ENCODE results near the gene STK32B. TPM values are rescaled to one million over a fixed set of nuclear protein-coding genes. Genes with fewer than 3 reads are reported as not detected.
A peak's percentile ranks its signal among the peaks of the same experiment; 100 is the strongest.

STK32B gene
- total and polyA plus RNA-seq, 8 donors, result 0.55 to 6.6 (median 1.6) TPM

GRCh38 chr4:5144384-5144783, 93.1 kb downstream of the STK32B start:
- H3K36me3 ChIP-seq, result no peaks in the 10 kb centered on the region
- DNase-seq (no peak), FAIRE-seq (no peak), ATAC-seq (no peak)
- no peak for TF ChIP-seq CTCF (IDR thresholded peaks at IDR 0.05)
- H3K27ac ChIP-seq, result no peak overlapping the region
- H3K4me3 ChIP-seq, result no peak overlapping the region
- 57 to 82% methylated on average over 2 of the region's 2 CpGs for WGBS, 2 donors
- peaks cover 0 to under 1% (median 0%) of the 10 kb centered on the region in 4 donors for H3K27me3 ChIP-seq
- no peaks in the 10 kb centered on the region for H3K9me3 ChIP-seq
- no peaks in the 10 kb centered on the region for H3K4me1 ChIP-seq
- intact Hi-C loops (cut with DNase I), result loop anchor here in 1 of 3 donors (5.0 kb wide), 1 partner anchor 92 kb away; the partner anchor contains the start of gene STK32B

- ATAC-seq, result no peak
- no peaks in the 10 kb centered on the region for H3K36me3 ChIP-seq
- intact Hi-C loops (cut with DNase I), result no loop called here
Observed at GRCh38 chr4:5146248-5146647, 95.0 kb downstream of the STK32B start.

GRCh38 chr4:5152521-5152920, 101.2 kb downstream of the STK32B start:
- Histone ChIP-seq H3K36me3 (no peaks in the 10 kb centered on the region), H3K4me3 (no peak overlapping the region), H3K27me3 (peaks cover 0 to 5% (median 0%) of the 10 kb centered on the region in 4 donors), H3K27ac (no peak overlapping the region), H3K4me1 (no peaks in the 10 kb centered on the region), H3K9me3 (no peaks in the 10 kb centered on the region)
- FAIRE-seq (no peak), ATAC-seq (no peak), DNase-seq (no peak)
- no peak for TF ChIP-seq CTCF (IDR thresholded peaks at IDR 0.05)
- WGBS, 2 donors, result 68 to 79% methylated on average over 6 of the region's 6 CpGs
- intact Hi-C loops (cut with DNase I), result no loop called here

More at GRCh38 chr4:5146248-5146647, 95.0 kb downstream of the STK32B start:
- 63 to 68% methylated on average over 6 of the region's 6 CpGs for WGBS, 2 donors
- no peak overlapping the region for H3K4me3 ChIP-seq
- H3K4me1 ChIP-seq, result no peaks in the 10 kb centered on the region
- DNase-seq (no peak), FAIRE-seq (no peak)
- H3K27me3 ChIP-seq, result peaks cover 0 to 5% (median 0%) of the 10 kb centered on the region in 4 donors
- H3K27ac ChIP-seq, result no peak overlapping the region
- no peak for TF ChIP-seq CTCF (IDR thresholded peaks at IDR 0.05)
- no peaks in the 10 kb centered on the region for H3K9me3 ChIP-seq

GRCh38 chr4:5156682-5157081, 105.4 kb downstream of the STK32B start:
- TF ChIP-seq CTCF (IDR thresholded peaks at IDR 0.05), result no peak
- ATAC-seq (peak in 1 of 4 donors; percentile 12), FAIRE-seq (no peak), DNase-seq (no peak)
- no peaks in the 10 kb centered on the region for H3K36me3 ChIP-seq
- no peak overlapping the region for H3K4me3 ChIP-seq
- H3K27ac ChIP-seq, result no peak overlapping the region
- H3K27me3 ChIP-seq, result peaks cover 0 to 4% (median 0%) of the 10 kb centered on the region in 4 donors
- no peaks in the 10 kb centered on the region for H3K9me3 ChIP-seq
- H3K4me1 ChIP-seq, result no peaks in the 10 kb centered on the region
- intact Hi-C loops (cut with DNase I), result no loop called here
- 16 to 20% methylated on average over 3 of the region's 3 CpGs for WGBS, 2 donors
